Lower leg skin (tissue), 3 donors: ENCODE data around the gene POMT2.

Experiments
- POLR2A ChIP-seq, 2 donors: fragments of 450-650 bp; IDR thresholded peaks; one replicate each; pipeline ENCODE4 v1.6.1; 2016 to 2017; ENCODE audit warnings: antibody characterized with exemption in 2 of 2, mild to moderate bottlenecking in 1 of 2, moderate library complexity in 1 of 2
- TF ChIP-seq, protein P1 (sequence below), 3 donors: fragments of 450-650 bp; IDR thresholded peaks; one replicate each; pipeline ENCODE4 v1.5.1; 2016; ENCODE audit warnings: antibody characterized with exemption in 3 of 3, mild to moderate bottlenecking in 3 of 3, moderate library complexity in 2 of 3

DNA sequence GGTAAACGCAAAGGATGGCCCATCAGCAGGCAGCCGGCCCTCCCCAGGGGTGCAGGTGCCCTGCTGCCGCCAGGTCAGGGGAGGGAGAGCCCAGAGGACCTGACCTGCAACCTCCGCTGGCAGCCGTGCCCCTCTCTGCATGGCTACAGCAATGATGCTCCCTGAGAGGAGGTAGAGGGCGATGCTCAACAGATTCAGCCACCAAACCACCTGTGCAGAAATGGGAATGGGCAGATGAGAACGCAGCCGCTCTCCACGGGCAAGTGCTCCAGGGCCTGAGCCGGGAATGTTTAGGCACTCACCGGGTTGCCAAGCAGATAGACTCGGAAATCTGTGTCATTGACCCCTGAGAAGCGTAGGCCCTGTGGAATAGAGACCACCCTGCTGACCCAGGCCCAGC, 41.0 kb downstream of the POMT2 start:
- TF ChIP-seq, protein P1, sequence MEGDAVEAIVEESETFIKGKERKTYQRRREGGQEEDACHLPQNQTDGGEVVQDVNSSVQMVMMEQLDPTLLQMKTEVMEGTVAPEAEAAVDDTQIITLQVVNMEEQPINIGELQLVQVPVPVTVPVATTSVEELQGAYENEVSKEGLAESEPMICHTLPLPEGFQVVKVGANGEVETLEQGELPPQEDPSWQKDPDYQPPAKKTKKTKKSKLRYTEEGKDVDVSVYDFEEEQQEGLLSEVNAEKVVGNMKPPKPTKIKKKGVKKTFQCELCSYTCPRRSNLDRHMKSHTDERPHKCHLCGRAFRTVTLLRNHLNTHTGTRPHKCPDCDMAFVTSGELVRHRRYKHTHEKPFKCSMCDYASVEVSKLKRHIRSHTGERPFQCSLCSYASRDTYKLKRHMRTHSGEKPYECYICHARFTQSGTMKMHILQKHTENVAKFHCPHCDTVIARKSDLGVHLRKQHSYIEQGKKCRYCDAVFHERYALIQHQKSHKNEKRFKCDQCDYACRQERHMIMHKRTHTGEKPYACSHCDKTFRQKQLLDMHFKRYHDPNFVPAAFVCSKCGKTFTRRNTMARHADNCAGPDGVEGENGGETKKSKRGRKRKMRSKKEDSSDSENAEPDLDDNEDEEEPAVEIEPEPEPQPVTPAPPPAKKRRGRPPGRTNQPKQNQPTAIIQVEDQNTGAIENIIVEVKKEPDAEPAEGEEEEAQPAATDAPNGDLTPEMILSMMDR (IDR thresholded peaks at IDR 0.05), result no peak
- no peak for TF ChIP-seq POLR2A (IDR thresholded peaks at IDR 0.05)
